MCF 10A (cell line): ENCODE results near the gene PHF21B. TPM values are rescaled to one million over a fixed set of nuclear protein-coding genes. Genes with fewer than 3 reads are reported as not detected.

Experiments used
- BruUV-seq: library from RNA; stranded (reverse); fragments of 400-500 nt; replicated peaks from 2 replicates; lab custom pipeline; 2021; lab: Mats Ljungman, UMichigan
- CTCF ChIA-PET: fragments of 300-600 bp; sonication (Branson Sonifier 250); formaldehyde crosslinking; extraction: SDS; loops from one replicate; lab custom pipeline; 2021; ENCODE audit warnings: antibody characterized with exemption, inconsistent platforms; lab: Yijun Ruan, JAX
- POLR2A ChIA-PET: fragments of 300-600, 350-650 bp; sonication (Branson Sonifier 250); formaldehyde crosslinking; extraction: SDS; loops from one replicate; lab custom pipeline; 2020; ENCODE audit warnings: antibody characterized with exemption, inconsistent platforms; lab: Yijun Ruan, JAX
- DNase-seq: peaks from one replicate; pipeline ENCODE4 v3.0.0-alpha.2; 2018; ENCODE audit not compliant: unreplicated experiment
- H3K27ac Mint-ChIP-seq: one replicate; pipeline ENCODE4 v1.8.0; 2022; ENCODE audit warnings: mild to moderate bottlenecking, low read depth, mixed read lengths; ENCODE audit not compliant: unreplicated experiment
- H3K27me3 Mint-ChIP-seq: one replicate; pipeline ENCODE4 v1.8.0; 2022; ENCODE audit warnings: mixed read lengths; ENCODE audit not compliant: insufficient read depth, unreplicated experiment
- H3K36me3 Mint-ChIP-seq: one replicate; pipeline ENCODE4 v1.8.0; 2022; ENCODE audit warnings: mild to moderate bottlenecking, moderate library complexity, mixed read lengths; ENCODE audit not compliant: insufficient read depth, unreplicated experiment
- H3K4me1 Mint-ChIP-seq: one replicate; pipeline ENCODE4 v1.8.0; 2022; ENCODE audit warnings: mixed read lengths; ENCODE audit not compliant: insufficient read depth, unreplicated experiment
- H3K4me3 Mint-ChIP-seq: one replicate; pipeline ENCODE4 v1.8.0; 2022; ENCODE audit warnings: mild to moderate bottlenecking, moderate library complexity, mixed read lengths; ENCODE audit not compliant: unreplicated experiment
- H3K9me3 Mint-ChIP-seq: one replicate; pipeline ENCODE4 v1.8.0; 2022; ENCODE audit warnings: mixed read lengths; ENCODE audit not compliant: unreplicated experiment
- CTCF ChIP-seq: fragments of 200-600 bp; IDR thresholded peaks from one replicate; pipeline ENCODE4 v1.8.0; 2022; ENCODE audit warnings: antibody characterized with exemption, mild to moderate bottlenecking; ENCODE audit not compliant: unreplicated experiment
- intact Hi-C: fragments of 100-400 bp; cut with micrococcal nuclease; formaldehyde crosslinking; loops from 2 replicates; pipeline ENCODE4 v1.14.1; 2022
- total RNA-seq: library from RNA; stranded (reverse); gene quantifications from 2 replicates; pipeline ENCODE4 v1.2.3, GENCODE V29; 2022

PHF21B gene
- total RNA-seq, 1 experiment from 2014 or later: 0.75 TPM

GRCh38 chr22:44839721-44840120, 170.1 kb downstream of the PHF21B start:
- peaks cover 6% of the 10 kb centered on the region for H3K36me3 Mint-ChIP-seq
- H3K27ac Mint-ChIP-seq: no peak overlapping the region
- intact Hi-C loops: no loop called here
- no peak for DNase-seq
- H3K27me3 Mint-ChIP-seq: no peaks in the 10 kb centered on the region
- POLR2A ChIA-PET: no interaction called here
- no peaks in the 10 kb centered on the region for H3K4me1 Mint-ChIP-seq
- TF ChIP-seq CTCF: no peak
- H3K4me3 Mint-ChIP-seq: no peak overlapping the region
- CTCF ChIA-PET: no interaction called here
- no TSS peak for BruUV-seq
- peaks cover 6% of the 10 kb centered on the region for H3K9me3 Mint-ChIP-seq

- peaks cover 6% of the 10 kb centered on the region for H3K36me3 Mint-ChIP-seq
- H3K4me3 Mint-ChIP-seq: no peak overlapping the region
- peaks cover 9% of the 10 kb centered on the region for H3K9me3 Mint-ChIP-seq
- POLR2A ChIA-PET: no interaction called here
- no peaks in the 10 kb centered on the region for H3K27me3 Mint-ChIP-seq
- TF ChIP-seq CTCF: no peak
- intact Hi-C loops: no loop called here
- CTCF ChIA-PET: interaction anchor here (1.0 kb wide), 1 partner anchor 12 kb away, joined by 3 read pairs; no protein-coding TSS in a partner anchor
- DNase-seq: no peak
- no TSS peak for BruUV-seq
- H3K4me1 Mint-ChIP-seq: no peaks in the 10 kb centered on the region
- no peak overlapping the region for H3K27ac Mint-ChIP-seq
Observed at GRCh38 chr22:44839061-44839460, 170.7 kb downstream of the PHF21B start.

GRCh38 chr22:44838316-44839016, 171.3 kb downstream of the PHF21B start:
- peaks cover 6% of the 10 kb centered on the region for H3K36me3 Mint-ChIP-seq
- peaks cover 15% of the 10 kb centered on the region for H3K9me3 Mint-ChIP-seq
- no peak overlapping the region for H3K27ac Mint-ChIP-seq
- no TSS peak for BruUV-seq
- intact Hi-C loops: no loop called here
- CTCF ChIA-PET: interaction anchor here (1.0 kb wide), 1 partner anchor 11 kb away, joined by 3 read pairs; no protein-coding TSS in a partner anchor
- TF ChIP-seq CTCF: no peak
- no peak overlapping the region for H3K4me3 Mint-ChIP-seq
- DNase-seq: no peak
- POLR2A ChIA-PET: no interaction called here
- H3K27me3 Mint-ChIP-seq: no peaks in the 10 kb centered on the region
- H3K4me1 Mint-ChIP-seq: no peaks in the 10 kb centered on the region

- Mint-ChIP-seq H3K36me3 (peaks cover 11% of the 10 kb centered on the region), H3K9me3 (peaks cover 22% of the 10 kb centered on the region), H3K4me1 (no peaks in the 10 kb centered on the region), H3K27me3 (no peaks in the 10 kb centered on the region), H3K27ac (no peak overlapping the region), H3K4me3 (no peak overlapping the region)
- no TSS peak for BruUV-seq
- no peak for TF ChIP-seq CTCF
- ChIA-PET POLR2A (no interaction called here), CTCF (no interaction called here)
- no peak for DNase-seq
- intact Hi-C loops: no loop called here
Observed at GRCh38 chr22:44837481-44837880, 172.3 kb downstream of the PHF21B start.
